ENCODE data around the gene AKAP4. TPM values are rescaled to one million over a fixed set of nuclear protein-coding genes. Genes with fewer than 3 reads are reported as not detected.

AKAP4 gene
- total RNA-seq, 1 experiment from 2014 or later, result not detected

GRCh38 chrX:50180073-50180940, 20.5 kb downstream of the AKAP4 start:
- H3K27ac Mint-ChIP-seq (ENCODE audit: unreplicated experiment), result no peak overlapping the region
- no peak for DNase-seq
- no peaks in the 10 kb centered on the region for H3K27me3 Mint-ChIP-seq (ENCODE audit: unreplicated experiment)
- H3K4me1 Mint-ChIP-seq (ENCODE audit: low read depth, unreplicated experiment), result no peaks in the 10 kb centered on the region
- BruUV-seq (replicated peaks), result no TSS peak
- intact Hi-C loops (cut with micrococcal nuclease; ENCODE audit: unreplicated experiment), result no loop called here
- H3K9me3 Mint-ChIP-seq (ENCODE audit: low read depth, unreplicated experiment), result no peaks in the 10 kb centered on the region
- CTCF ChIA-PET, result interaction anchor here (0.7 kb wide), 1 partner anchor 122 kb away, joined by 3 read pairs; no protein-coding TSS in a partner anchor
- H3K36me3 Mint-ChIP-seq (ENCODE audit: insufficient read depth, unreplicated experiment), result no peaks in the 10 kb centered on the region
- no peak for TF ChIP-seq CTCF (IDR thresholded peaks at IDR 0.05; ENCODE audit: unreplicated experiment)
- no peak overlapping the region for H3K4me3 Mint-ChIP-seq (ENCODE audit: low read depth, unreplicated experiment)

- no peaks in the 10 kb centered on the region for H3K9me3 Mint-ChIP-seq (ENCODE audit: low read depth, unreplicated experiment)
- CTCF ChIA-PET, result no interaction called here
- no peak for TF ChIP-seq CTCF (IDR thresholded peaks at IDR 0.05; ENCODE audit: unreplicated experiment)
- BruUV-seq (replicated peaks), result no TSS peak
- no peak overlapping the region for H3K4me3 Mint-ChIP-seq (ENCODE audit: low read depth, unreplicated experiment)
- H3K4me1 Mint-ChIP-seq (ENCODE audit: low read depth, unreplicated experiment), result no peaks in the 10 kb centered on the region
- no peak for DNase-seq
- H3K27ac Mint-ChIP-seq (ENCODE audit: unreplicated experiment), result no peak overlapping the region
- H3K27me3 Mint-ChIP-seq (ENCODE audit: unreplicated experiment), result no peaks in the 10 kb centered on the region
- no peaks in the 10 kb centered on the region for H3K36me3 Mint-ChIP-seq (ENCODE audit: insufficient read depth, unreplicated experiment)
- intact Hi-C loops (cut with micrococcal nuclease; ENCODE audit: unreplicated experiment), result no loop called here
Measured at GRCh38 chrX:50169717-50170116, 31.1 kb downstream of the AKAP4 start.

- no peak for TF ChIP-seq CTCF (IDR thresholded peaks at IDR 0.05; ENCODE audit: unreplicated experiment)
- no peak overlapping the region for H3K27ac Mint-ChIP-seq (ENCODE audit: unreplicated experiment)
- no peaks in the 10 kb centered on the region for H3K36me3 Mint-ChIP-seq (ENCODE audit: insufficient read depth, unreplicated experiment)
- DNase-seq, result no peak
- no peaks in the 10 kb centered on the region for H3K9me3 Mint-ChIP-seq (ENCODE audit: low read depth, unreplicated experiment)
- no peaks in the 10 kb centered on the region for H3K4me1 Mint-ChIP-seq (ENCODE audit: low read depth, unreplicated experiment)
- CTCF ChIA-PET, result no interaction called here
- H3K27me3 Mint-ChIP-seq (ENCODE audit: unreplicated experiment), result no peaks in the 10 kb centered on the region
- no peak overlapping the region for H3K4me3 Mint-ChIP-seq (ENCODE audit: low read depth, unreplicated experiment)
- intact Hi-C loops (cut with micrococcal nuclease; ENCODE audit: unreplicated experiment), result no loop called here
- BruUV-seq (replicated peaks), result no TSS peak
Measured at GRCh38 chrX:50168241-50168687, 32.5 kb downstream of the AKAP4 start.

- no peak overlapping the region for H3K4me3 Mint-ChIP-seq (ENCODE audit: low read depth, unreplicated experiment)
- intact Hi-C loops (cut with micrococcal nuclease; ENCODE audit: unreplicated experiment), result no loop called here
- H3K4me1 Mint-ChIP-seq (ENCODE audit: low read depth, unreplicated experiment), result no peaks in the 10 kb centered on the region
- H3K9me3 Mint-ChIP-seq (ENCODE audit: low read depth, unreplicated experiment), result no peaks in the 10 kb centered on the region
- no peaks in the 10 kb centered on the region for H3K27me3 Mint-ChIP-seq (ENCODE audit: unreplicated experiment)
- no peak for TF ChIP-seq CTCF (IDR thresholded peaks at IDR 0.05; ENCODE audit: unreplicated experiment)
- no peaks in the 10 kb centered on the region for H3K36me3 Mint-ChIP-seq (ENCODE audit: insufficient read depth, unreplicated experiment)
- BruUV-seq (replicated peaks), result no TSS peak
- DNase-seq, result no peak
- H3K27ac Mint-ChIP-seq (ENCODE audit: unreplicated experiment), result no peak overlapping the region
- CTCF ChIA-PET, result no interaction called here
Measured at GRCh38 chrX:50167366-50167765, 33.4 kb downstream of the AKAP4 start.

Measured in Calu3 (cell line).